GM18511 (cell line): ENCODE measurements around the gene ZFP2.

Source experiments
- ATAC-seq: cut with Tn5 transposase; IDR thresholded peaks from one replicate; pipeline ENCODE4 v1.9.1; 2021; ENCODE audit warnings: mild to moderate bottlenecking, moderate library complexity; ENCODE audit not compliant: unreplicated experiment

ZFP2 gene

DNA sequence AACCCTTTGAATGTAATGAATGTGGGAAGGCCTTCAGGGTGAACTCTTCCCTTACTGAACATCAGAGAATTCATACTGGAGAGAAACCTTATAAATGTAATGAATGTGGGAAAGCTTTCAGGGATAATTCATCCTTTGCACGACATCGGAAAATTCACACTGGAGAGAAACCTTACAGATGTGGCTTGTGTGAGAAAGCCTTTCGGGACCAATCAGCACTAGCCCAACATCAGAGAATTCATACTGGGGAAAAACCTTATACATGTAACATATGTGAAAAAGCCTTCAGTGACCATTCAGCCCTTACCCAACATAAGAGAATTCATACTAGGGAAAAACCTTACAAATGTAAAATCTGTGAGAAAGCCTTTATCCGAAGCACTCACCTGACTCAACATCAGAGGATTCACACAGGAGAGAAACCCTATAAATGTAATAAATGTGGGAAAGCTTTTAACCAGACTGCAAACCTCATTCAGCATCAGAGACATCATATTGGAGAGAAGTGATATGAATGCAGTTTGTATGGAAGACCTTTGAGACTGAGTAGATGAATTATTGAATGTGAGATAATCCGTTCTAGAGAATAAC is 69.8 kb downstream of the ZFP2 start:
- no peak for ATAC-seq

DNA sequence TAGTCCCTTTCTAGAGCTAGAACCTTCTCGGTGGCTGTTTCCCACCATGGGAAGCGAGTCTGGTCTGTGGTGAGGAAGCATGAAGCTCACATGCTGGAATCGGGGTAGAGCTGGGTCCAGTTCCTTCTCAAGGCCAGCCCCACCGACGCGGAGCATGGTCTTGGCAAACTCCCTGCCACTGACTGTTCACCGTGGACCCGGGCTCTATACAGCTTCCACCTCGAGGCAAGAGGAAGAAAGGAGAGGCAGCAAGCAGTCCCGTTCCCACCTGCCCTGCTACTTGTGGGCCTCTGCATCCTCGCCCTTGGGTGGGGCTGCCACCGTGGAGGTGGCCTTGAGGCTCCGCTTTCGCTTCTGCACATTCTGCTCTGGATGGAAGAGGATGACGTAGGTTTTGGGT is 85.7 kb downstream of the ZFP2 start:
- ATAC-seq: no peak
